Parathyroid adenoma (tissue), 2 donors: ENCODE results near the gene MMP26.

Experiments
- H2AFZ ChIP-seq: fragments of 300-600 bp; sonication (generic); one replicate; pipeline ENCODE4 v1.7.0; 2017; ENCODE audit warnings: antibody characterized with exemption, mild to moderate bottlenecking
- H3K27ac ChIP-seq: fragments of 300-600 bp; sonication (generic); one replicate; pipeline ENCODE4 v1.7.0; 2017
- H3K27me3 ChIP-seq: fragments of 300-600 bp; sonication (generic); one replicate; pipeline ENCODE4 v1.7.0; 2017; ENCODE audit warnings: low read length; ENCODE audit not compliant: control insufficient read depth, insufficient read depth
- H3K36me3 ChIP-seq: fragments of 300-600 bp; sonication (generic); one replicate; pipeline ENCODE4 v1.7.0; 2017; ENCODE audit warnings: low read length; ENCODE audit not compliant: control insufficient read depth, insufficient read depth
- H3K4me1 ChIP-seq: fragments of 300-600 bp; sonication (generic); one replicate; pipeline ENCODE4 v1.7.0; 2017; ENCODE audit warnings: control low read depth
- H3K4me2 ChIP-seq: fragments of 300-600 bp; sonication (generic); one replicate; pipeline ENCODE4 v1.7.0; 2017; ENCODE audit warnings: low read length
- H3K4me3 ChIP-seq: fragments of 300-600 bp; sonication (generic); one replicate; pipeline ENCODE4 v1.7.0; 2017; ENCODE audit warnings: low read depth, low read length
- H3K79me2 ChIP-seq: fragments of 300-600 bp; sonication (generic); one replicate; pipeline ENCODE4 v1.7.0; 2017; ENCODE audit warnings: control low read depth
- H3K9ac ChIP-seq: fragments of 300-600 bp; sonication (generic); one replicate; pipeline ENCODE4 v1.7.0; 2017; ENCODE audit warnings: mild to moderate bottlenecking
- H3K9me3 ChIP-seq: fragments of 300-600 bp; sonication (generic); one replicate; pipeline ENCODE4 v1.7.0; 2017; ENCODE audit warnings: low read length; ENCODE audit not compliant: control insufficient read depth
- CTCF ChIP-seq: fragments of 300-600 bp; sonication (generic); IDR thresholded peaks from one replicate; pipeline ENCODE4 v1.7.0; 2017; ENCODE audit warnings: antibody characterized with exemption, mild to moderate bottlenecking
- donor health status: primary hyperparathyroidism.

The MMP26 gene

GRCh38 chr11:4677948-4678347, 26.6 kb upstream of the MMP26 start:
- Histone ChIP-seq H2AFZ (no peak overlapping the region), H3K36me3 (no peaks in the 10 kb centered on the region), H3K4me2 (no peak overlapping the region), H3K27ac (no peak overlapping the region), H3K79me2 (no peaks in the 10 kb centered on the region), H3K4me1 (no peaks in the 10 kb centered on the region), H3K9me3 (no peaks in the 10 kb centered on the region), H3K4me3 (no peak overlapping the region), H3K9ac (no peak overlapping the region), H3K27me3 (no peaks in the 10 kb centered on the region)
- no peak for TF ChIP-seq CTCF

- no peaks in the 10 kb centered on the region for H3K9me3 ChIP-seq
- no peak overlapping the region for H3K27ac ChIP-seq
- no peaks in the 10 kb centered on the region for H3K79me2 ChIP-seq
- H3K4me1 ChIP-seq = no peaks in the 10 kb centered on the region
- H3K36me3 ChIP-seq = no peaks in the 10 kb centered on the region
- H3K27me3 ChIP-seq = no peaks in the 10 kb centered on the region
- H2AFZ ChIP-seq = no peak overlapping the region
- no peak for TF ChIP-seq CTCF
- no peak overlapping the region for H3K9ac ChIP-seq
- no peak overlapping the region for H3K4me2 ChIP-seq
- no peak overlapping the region for H3K4me3 ChIP-seq
Measured at GRCh38 chr11:4680341-4680740, 24.2 kb upstream of the MMP26 start.

GRCh38 chr11:4682623-4683419, 21.8 kb upstream of the MMP26 start:
- no peaks in the 10 kb centered on the region for H3K36me3 ChIP-seq
- no peak overlapping the region for H2AFZ ChIP-seq
- no peaks in the 10 kb centered on the region for H3K4me1 ChIP-seq
- no peak overlapping the region for H3K4me3 ChIP-seq
- H3K4me2 ChIP-seq = no peak overlapping the region
- H3K27ac ChIP-seq = no peak overlapping the region
- no peaks in the 10 kb centered on the region for H3K27me3 ChIP-seq
- H3K9me3 ChIP-seq = no peaks in the 10 kb centered on the region
- TF ChIP-seq CTCF = no peak
- no peak overlapping the region for H3K9ac ChIP-seq
- no peaks in the 10 kb centered on the region for H3K79me2 ChIP-seq

- H3K9me3 ChIP-seq = no peaks in the 10 kb centered on the region
- no peaks in the 10 kb centered on the region for H3K27me3 ChIP-seq
- H3K79me2 ChIP-seq = no peaks in the 10 kb centered on the region
- H3K27ac ChIP-seq = no peak overlapping the region
- no peak overlapping the region for H3K4me3 ChIP-seq
- no peak overlapping the region for H2AFZ ChIP-seq
- no peak overlapping the region for H3K4me2 ChIP-seq
- TF ChIP-seq CTCF = no peak
- no peaks in the 10 kb centered on the region for H3K4me1 ChIP-seq
- no peak overlapping the region for H3K9ac ChIP-seq
- no peaks in the 10 kb centered on the region for H3K36me3 ChIP-seq
Measured at GRCh38 chr11:4684631-4685285, 19.8 kb upstream of the MMP26 start.

GRCh38 chr11:4695442-4695841, 9.1 kb upstream of the MMP26 start:
- Histone ChIP-seq H3K9me3 (no peaks in the 10 kb centered on the region), H3K4me1 (no peaks in the 10 kb centered on the region), H3K27ac (no peak overlapping the region), H3K4me2 (no peak overlapping the region), H3K36me3 (no peaks in the 10 kb centered on the region), H3K27me3 (no peaks in the 10 kb centered on the region), H3K79me2 (no peaks in the 10 kb centered on the region), H3K4me3 (no peak overlapping the region), H2AFZ (no peak overlapping the region), H3K9ac (no peak overlapping the region)
- no peak for TF ChIP-seq CTCF
